Endodermal cell (in vitro differentiated cells): Measurements from ENCODE around the gene OCA2. TPM values are rescaled to one million over a fixed set of nuclear protein-coding genes. Genes with fewer than 3 reads are reported as not detected.
"Not testable (repeated sequence)": the region's sequence is repeated elsewhere in the genome, so short reads cannot be mapped to it uniquely, and the experiment has no call there.

Experiments used
- DNase-seq: peaks from one replicate; pipeline ENCODE4 v3.0.0-alpha.2; 2017
- H3K27ac ChIP-seq: 2 replicates; pipeline ENCODE4 v1.5.1; 2013; ENCODE audit warnings: mild to moderate bottlenecking, low read depth, low read length, moderate library complexity
- H3K27me3 ChIP-seq: 2 replicates; pipeline ENCODE4 v1.6.1; 2013; ENCODE audit warnings: mild to moderate bottlenecking, low read length, moderate library complexity; ENCODE audit not compliant: insufficient read depth, control insufficient read depth, poor library complexity, severe bottlenecking
- H3K36me3 ChIP-seq: 2 replicates; pipeline ENCODE4 v1.7.0; 2013; ENCODE audit warnings: mild to moderate bottlenecking, low read length, moderate library complexity; ENCODE audit not compliant: control insufficient read depth, insufficient read depth
- H3K4me1 ChIP-seq: one replicate; pipeline ENCODE4 v1.7.0; 2013; ENCODE audit warnings: low read length; ENCODE audit not compliant: control insufficient read depth, insufficient read depth
- H3K4me3 ChIP-seq: 2 replicates; pipeline ENCODE4 v1.5.1; 2013; ENCODE audit warnings: mild to moderate bottlenecking, low read length, moderate library complexity
- H3K9ac ChIP-seq: 2 replicates; pipeline ENCODE4 v1.6.1; 2013; ENCODE audit warnings: mild to moderate bottlenecking, low read length, moderate library complexity; ENCODE audit not compliant: poor library complexity, severe bottlenecking; ENCODE audit errors: extremely low read depth
- H3K9me3 ChIP-seq: 2 replicates; pipeline ENCODE4 v1.6.1; 2013; ENCODE audit warnings: mild to moderate bottlenecking, low read length, moderate library complexity; ENCODE audit not compliant: control insufficient read depth
- H3K27ac Mint-ChIP-seq: 2 replicates; pipeline ENCODE4 v1.8.0; 2020; ENCODE audit warnings: mixed read lengths
- H3K27me3 Mint-ChIP-seq: 2 replicates; pipeline ENCODE4 v1.8.0; 2021; ENCODE audit warnings: mild to moderate bottlenecking, mixed read lengths; ENCODE audit not compliant: insufficient read depth
- H3K36me3 Mint-ChIP-seq: 2 replicates; pipeline ENCODE4 v1.8.0; 2020; ENCODE audit warnings: low read depth, mixed read lengths
- H3K4me1 Mint-ChIP-seq: 2 replicates; pipeline ENCODE4 v1.8.0; 2020; ENCODE audit warnings: mixed read lengths
- H3K4me3 Mint-ChIP-seq: 2 replicates; pipeline ENCODE4 v1.8.0; 2020; ENCODE audit warnings: mild to moderate bottlenecking, moderate library complexity, mixed read lengths
- H3K9me3 Mint-ChIP-seq: 2 replicates; pipeline ENCODE4 v1.8.0; 2020; ENCODE audit warnings: mild to moderate bottlenecking, mixed read lengths
- CTCF ChIP-seq: fragments of 200-600 bp; sonication (generic); conservative IDR thresholded peaks from 2 replicates; pipeline ENCODE4 v1.5.0; 2021; ENCODE audit warnings: antibody characterized with exemption, mild to moderate bottlenecking
- WGBS, 2 experiments: methylation state at CpG; one replicate each; pipeline versions ENCODE4 v1.1.5 to v1.1.7; 2013; ENCODE audit warnings: missing lambda C conversion rate in 2 of 2, mixed read lengths in 1 of 2; ENCODE audit not compliant: insufficient coverage in 1 of 2, insufficient read length in 1 of 2; 5-methylcytosine and 5-hydroxymethylcytosine counted together
- total RNA-seq, 2 donors: library from RNA; stranded (reverse); fragmentation: NEBNext Ultra II Directional in 1 of 2; extraction: Animal tissue kit (Norgen Biotek cat#: 25700) in 1 of 2; gene quantifications; 2 replicates in 1 of 2; 3 replicates in 1 of 2; pipeline ENCODE4 v1.2.1, GENCODE V29; 2021

OCA2 gene
- total RNA-seq, 2 donors from 2014 or later: 0.29 to 0.84 TPM

GRCh38 chr15:28013976-28014375, 85.1 kb downstream of the OCA2 start:
- Histone ChIP-seq H3K27me3 (no peaks in the 10 kb centered on the region), H3K9ac (no peak overlapping the region), H3K27ac (no peak overlapping the region), H3K9me3 (no peaks in the 10 kb centered on the region), H3K4me1 (no peaks in the 10 kb centered on the region), H3K4me3 (no peak overlapping the region), H3K36me3 (no peaks in the 10 kb centered on the region)
- Mint-ChIP-seq H3K27me3 (no peaks in the 10 kb centered on the region), H3K9me3 (no peaks in the 10 kb centered on the region), H3K36me3 (no peaks in the 10 kb centered on the region), H3K4me1 (no peaks in the 10 kb centered on the region), H3K4me3 (no peak overlapping the region), H3K27ac (no peak overlapping the region)
- DNase-seq: no peak
- TF ChIP-seq CTCF: no peak
- WGBS, 2 experiments: 84 to 90% methylated on average over 5 to 9 of the region's 9 CpGs

DNA sequence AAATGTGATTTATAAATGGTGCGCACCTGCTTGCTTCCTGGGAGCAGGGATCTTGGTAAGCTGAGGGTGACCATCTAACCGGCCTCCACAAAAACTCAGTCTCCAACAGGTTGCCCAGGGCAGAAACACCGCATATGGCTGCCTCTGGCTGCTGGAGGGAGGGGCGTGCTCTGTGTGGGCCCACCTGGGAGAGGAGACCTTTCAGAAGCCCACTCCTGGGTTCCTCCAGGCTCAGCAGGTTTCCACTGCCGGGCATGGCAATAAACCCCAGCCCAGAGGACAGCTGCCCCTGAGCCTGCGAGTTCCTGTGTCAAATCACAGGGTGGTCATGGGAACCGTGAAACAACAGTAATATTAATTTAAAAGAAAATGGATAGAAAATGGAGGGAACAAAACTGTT, 85.6 kb downstream of the OCA2 start:
- no peak overlapping the region for H3K9ac ChIP-seq
- H3K4me3 Mint-ChIP-seq: no peak overlapping the region
- no peaks in the 10 kb centered on the region for H3K36me3 Mint-ChIP-seq
- WGBS, 2 experiments: 90 to 97% methylated on average over 5 to 7 of the region's 7 CpGs
- no peak overlapping the region for H3K27ac ChIP-seq
- H3K36me3 ChIP-seq: no peaks in the 10 kb centered on the region
- H3K27me3 ChIP-seq: no peaks in the 10 kb centered on the region
- H3K4me1 ChIP-seq: no peaks in the 10 kb centered on the region
- no peak overlapping the region for H3K4me3 ChIP-seq
- no peaks in the 10 kb centered on the region for H3K27me3 Mint-ChIP-seq
- TF ChIP-seq CTCF: no peak
- no peaks in the 10 kb centered on the region for H3K4me1 Mint-ChIP-seq
- no peaks in the 10 kb centered on the region for H3K9me3 ChIP-seq
- DNase-seq: no peak
- no peaks in the 10 kb centered on the region for H3K9me3 Mint-ChIP-seq
- H3K27ac Mint-ChIP-seq: no peak overlapping the region

DNA sequence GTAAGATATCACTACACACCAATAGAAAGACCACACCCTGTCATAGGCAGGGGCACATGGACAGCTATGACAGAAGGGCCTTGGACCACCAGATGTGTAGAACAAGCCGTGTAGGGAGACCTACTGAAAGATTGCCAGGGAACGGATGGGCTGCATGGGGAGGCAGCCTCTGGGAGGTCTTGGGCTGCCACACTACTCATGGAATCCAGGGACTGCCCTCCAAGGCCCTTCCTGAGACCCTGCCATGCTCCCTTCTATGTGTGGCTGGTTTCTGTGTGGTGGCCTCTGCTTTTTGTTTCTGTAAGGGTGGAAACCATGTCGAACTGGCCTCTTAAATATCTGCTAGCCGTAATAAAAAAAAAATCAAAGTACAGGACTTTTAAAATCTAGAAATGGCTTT, 86.9 kb downstream of the OCA2 start:
- no peak overlapping the region for H3K4me3 ChIP-seq
- no peaks in the 10 kb centered on the region for H3K36me3 ChIP-seq
- H3K9me3 ChIP-seq: no peaks in the 10 kb centered on the region
- H3K4me1 Mint-ChIP-seq: no peaks in the 10 kb centered on the region
- no peak for TF ChIP-seq CTCF
- no peaks in the 10 kb centered on the region for H3K27me3 Mint-ChIP-seq
- H3K36me3 Mint-ChIP-seq: no peaks in the 10 kb centered on the region
- 87 to 100% methylated on average over 1 to 4 of the region's 4 CpGs for WGBS, 2 experiments
- no peaks in the 10 kb centered on the region for H3K9me3 Mint-ChIP-seq
- H3K27ac Mint-ChIP-seq: no peak overlapping the region
- no peak overlapping the region for H3K4me3 Mint-ChIP-seq
- H3K27me3 ChIP-seq: no peaks in the 10 kb centered on the region
- no peak overlapping the region for H3K27ac ChIP-seq
- no peaks in the 10 kb centered on the region for H3K4me1 ChIP-seq
- DNase-seq: no peak
- H3K9ac ChIP-seq: no peak overlapping the region

- H3K4me1 ChIP-seq, H3K9ac ChIP-seq, H3K27me3 Mint-ChIP-seq, DNase-seq, H3K9me3 ChIP-seq, H3K27ac Mint-ChIP-seq, H3K9me3 Mint-ChIP-seq, H3K36me3 Mint-ChIP-seq, H3K4me3 Mint-ChIP-seq, H3K4me1 Mint-ChIP-seq, H3K27me3 ChIP-seq, H3K27ac ChIP-seq, H3K36me3 ChIP-seq, H3K4me3 ChIP-seq: not testable (repeated sequence)
- WGBS, 2 experiments: 93 to 94% methylated on average over 2 of the region's 2 CpGs
Observed at GRCh38 chr15:28008175-28008574, 90.9 kb downstream of the OCA2 start.
